ENCODE data around the gene CCDC69. TPM values are rescaled to one million over a fixed set of nuclear protein-coding genes. Genes with fewer than 3 reads are reported as not detected.

The CCDC69 gene
- total RNA-seq (10 to 100 TPM; 15.4 to 69.0 TPM), polyA plus RNA-seq (10 to 100 TPM; 54.7 to 73.6 TPM)
- long read RNA-seq, donor 1, partial matches to known transcripts = 0 of 4 reads
- long read RNA-seq, donor 1, other reads (novel, unspliced or antisense) = 0 of 4 reads
- long read RNA-seq, donor 2, partial matches to known transcripts = 0 of 1 reads
- long read RNA-seq, donor 2, other reads (novel, unspliced or antisense) = 0 of 1 reads
- long read RNA-seq, donor 3, partial matches to known transcripts = 0 of 1 reads
- long read RNA-seq, donor 3, other reads (novel, unspliced or antisense) = 0 of 1 reads
- long read RNA-seq, donor 4 = 0 reads
- long read RNA-seq, donor 5 = 0 reads

DNA sequence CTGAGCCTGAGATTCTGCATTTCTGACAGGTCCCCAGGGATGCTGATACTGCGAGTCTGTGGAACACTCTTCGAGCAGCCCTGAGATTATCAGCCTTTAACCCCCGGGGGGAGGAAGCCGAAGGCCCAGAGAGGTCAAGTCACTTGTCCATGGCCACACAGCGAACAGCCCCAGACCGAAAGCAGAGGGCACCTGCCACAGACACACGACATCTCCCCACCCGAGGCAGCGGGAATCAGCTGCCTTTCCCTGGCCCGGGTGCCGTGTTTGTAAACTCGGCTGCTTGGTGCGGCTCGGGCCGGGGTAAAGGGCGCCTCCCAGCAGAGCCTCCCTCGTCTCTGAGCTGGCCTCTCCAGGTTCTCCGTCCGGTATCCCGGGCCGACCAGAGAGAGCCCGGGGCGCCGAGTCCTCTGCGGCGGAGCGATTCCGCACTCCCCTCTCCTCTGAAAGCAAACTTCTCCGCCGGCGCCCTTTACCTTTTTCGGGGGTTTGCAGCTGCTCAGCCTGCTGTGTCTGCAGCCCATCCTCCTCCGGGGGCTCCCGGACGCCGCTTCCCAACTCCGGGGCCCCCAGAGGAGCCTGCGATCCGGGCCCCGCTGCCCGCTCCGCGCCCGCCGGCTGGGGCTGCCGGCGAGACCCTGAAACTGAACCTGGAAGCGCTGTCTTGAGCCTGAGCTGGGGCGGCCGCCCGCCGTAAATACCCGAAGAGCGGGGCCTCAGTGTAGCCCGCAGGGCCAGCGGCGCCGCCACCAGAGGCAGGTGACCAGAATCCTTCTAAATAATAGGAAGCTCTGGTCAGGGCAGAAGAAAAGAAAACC lies at the start of gene CCDC69:
TSS of gene CCDC69 (minus strand) at position 646 of the 818 bp plus-strand sequence. CDS start at position 524, 122 bp downstream.
- Histone ChIP-seq H3K4me1 (ENCODE audit: control insufficient read depth in 5 of 5, insufficient read depth in 5 of 5, low read length in 5 of 5) (peaks cover 0 to 28% (median 0%) of the 10 kb centered on the region in 5 donors), H3K36me3 (ENCODE audit: control insufficient read depth in 4 of 4, insufficient read depth in 4 of 4, low read length in 4 of 4) (no peaks in the 10 kb centered on the region), H3K27ac (ENCODE audit: low read depth in 1 of 2, low read length in 1 of 2) (peak within 1 kb of the TSS; percentile 94), H3K27me3 (ENCODE audit: control insufficient read depth in 3 of 3, insufficient read depth in 3 of 3, low read length in 2 of 3) (peaks cover 0 to 2% (median 0%) of the 10 kb centered on the region in 3 donors), H3K4me3 (peak within 1 kb of the TSS; percentile 94), H3K9me3 (ENCODE audit: control insufficient read depth in 4 of 4, insufficient read depth in 3 of 4, low read length in 3 of 4) (no peaks in the 10 kb centered on the region), H3K9ac (ENCODE audit: insufficient read depth in 1 of 2, low read length in 2 of 2) (no peak within 1 kb of the TSS)
- peak; percentile 5 for TF ChIP-seq CTCF (IDR thresholded peaks at IDR 0.05; ENCODE audit: control extremely low read depth, extremely low read depth)
- ATAC-seq (ENCODE audit: insufficient read depth, low FRiP score) = peak; percentile 88
- WGBS, 2 donors = 1% methylated on average over 54 to 58 of the region's 58 CpGs
- DNase-seq = peak; percentile 69 to 85 (median 73)

DNA sequence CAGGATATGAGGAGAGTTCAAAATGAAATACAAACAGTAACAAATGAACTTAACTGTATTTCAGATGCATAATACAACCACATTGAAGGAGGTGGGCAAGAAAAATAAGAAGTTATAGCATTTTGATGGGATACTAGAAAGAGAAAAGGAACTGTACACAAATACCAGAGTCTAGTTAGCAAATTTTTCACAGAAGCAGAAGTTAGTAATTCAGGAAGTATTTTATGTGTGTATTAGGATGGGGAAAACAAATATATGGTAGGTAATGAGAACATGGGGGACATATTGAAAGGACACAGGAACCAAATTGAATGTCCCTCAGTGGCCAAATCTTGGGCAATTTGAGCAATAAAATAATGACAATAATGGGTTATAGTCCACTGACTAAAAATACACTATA lies 47.4 kb upstream of the CCDC69 start:
- peaks cover 6 to 19% (median 12%) of the 10 kb centered on the region in 4 donors for H3K36me3 ChIP-seq (ENCODE audit: control insufficient read depth in 4 of 4, insufficient read depth in 4 of 4, low read length in 4 of 4)
- DNase-seq (no peak), ATAC-seq (ENCODE audit: insufficient read depth, low FRiP score) (no peak)
- no peaks in the 10 kb centered on the region for H3K4me1 ChIP-seq (ENCODE audit: control insufficient read depth in 5 of 5, insufficient read depth in 5 of 5, low read length in 5 of 5)
- H3K9me3 ChIP-seq (ENCODE audit: control insufficient read depth in 4 of 4, insufficient read depth in 3 of 4, low read length in 3 of 4) = no peaks in the 10 kb centered on the region
- no peak overlapping the region for H3K4me3 ChIP-seq
- no peaks in the 10 kb centered on the region for H3K27me3 ChIP-seq (ENCODE audit: control insufficient read depth in 3 of 3, insufficient read depth in 3 of 3, low read length in 2 of 3)
- H3K9ac ChIP-seq (ENCODE audit: insufficient read depth in 1 of 2, low read length in 2 of 2) = no peak overlapping the region
- H3K27ac ChIP-seq (ENCODE audit: low read depth in 1 of 2, low read length in 1 of 2) = no peak overlapping the region
- no peak for TF ChIP-seq CTCF (IDR thresholded peaks at IDR 0.05; ENCODE audit: control extremely low read depth, extremely low read depth)

DNA sequence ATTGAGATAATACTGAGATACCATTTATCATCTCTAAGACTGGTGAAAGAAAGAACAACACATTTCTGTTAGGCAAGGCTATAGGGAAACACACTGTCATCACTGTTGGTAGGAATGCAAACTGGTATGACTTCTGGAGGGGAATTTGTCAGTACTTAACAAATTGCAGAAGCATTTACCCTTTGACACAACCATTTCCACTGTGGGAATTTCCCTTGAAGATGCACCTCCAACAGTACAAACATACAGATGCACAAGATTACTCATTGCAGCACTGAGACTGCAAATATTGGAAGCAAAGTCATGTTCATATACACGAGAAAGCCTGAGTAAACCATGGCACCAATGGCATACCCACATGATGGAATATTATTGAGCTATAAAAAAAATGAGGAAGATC lies 46.7 kb upstream of the CCDC69 start:
- Histone ChIP-seq H3K27me3 (ENCODE audit: control insufficient read depth in 3 of 3, insufficient read depth in 3 of 3, low read length in 2 of 3) (no peaks in the 10 kb centered on the region), H3K9ac (ENCODE audit: insufficient read depth in 1 of 2, low read length in 2 of 2) (no peak overlapping the region), H3K27ac (ENCODE audit: low read depth in 1 of 2, low read length in 1 of 2) (no peak overlapping the region), H3K9me3 (ENCODE audit: control insufficient read depth in 4 of 4, insufficient read depth in 3 of 4, low read length in 3 of 4) (no peaks in the 10 kb centered on the region), H3K4me3 (no peak overlapping the region), H3K36me3 (ENCODE audit: control insufficient read depth in 4 of 4, insufficient read depth in 4 of 4, low read length in 4 of 4) (peaks cover 6 to 19% (median 12%) of the 10 kb centered on the region in 4 donors), H3K4me1 (ENCODE audit: control insufficient read depth in 5 of 5, insufficient read depth in 5 of 5, low read length in 5 of 5) (no peaks in the 10 kb centered on the region)
- TF ChIP-seq CTCF (IDR thresholded peaks at IDR 0.05; ENCODE audit: control extremely low read depth, extremely low read depth) = no peak
- DNase-seq (no peak), ATAC-seq (ENCODE audit: insufficient read depth, low FRiP score) (no peak)
- WGBS, 2 donors = 62 to 72% methylated on average over 1 of the region's 1 CpG

Data from lung (tissue), 16 donors.